Activated CD8-positive, alpha-beta memory T cell treated with anti-CD3 and anti-CD28 coated beads for 4 hours (primary cell): ENCODE results near the gene RASSF3.
"Not testable (repeated sequence)": the region's sequence is repeated elsewhere in the genome, so short reads cannot be mapped to it uniquely, and the experiment has no call there.

Experiments used
- DNase-seq, 2 donors: peaks; one replicate each; pipeline ENCODE4 v3.0.0-alpha.2; 2020; ENCODE audit warnings: low read depth in 2 of 2

The RASSF3 gene

GRCh38 chr12:64690236-64690635 lies 79.9 kb downstream of the RASSF3 start:
- not testable (repeated sequence) for DNase-seq

GRCh38 chr12:64691227-64691794 lies 81.0 kb downstream of the RASSF3 start:
- DNase-seq: no peak

- DNase-seq: no peak
Observed at GRCh38 chr12:64691795-64692583, 81.7 kb downstream of the RASSF3 start.

GRCh38 chr12:64694130-64695040 lies 84.1 kb downstream of the RASSF3 start:
- no peak for DNase-seq

GRCh38 chr12:64695550-64695949 lies 85.3 kb downstream of the RASSF3 start:
- no peak for DNase-seq

- no peak for DNase-seq
Observed at GRCh38 chr12:64696080-64696741, 85.9 kb downstream of the RASSF3 start.

GRCh38 chr12:64699504-64700115 lies 89.3 kb downstream of the RASSF3 start:
- no peak for DNase-seq

- DNase-seq: no peak
Observed at GRCh38 chr12:64700532-64700931, 90.2 kb downstream of the RASSF3 start.

GRCh38 chr12:64701283-64701682 lies 91.0 kb downstream of the RASSF3 start:
- no peak for DNase-seq

GRCh38 chr12:64706306-64706705 lies 96.0 kb downstream of the RASSF3 start:
- DNase-seq: no peak

GRCh38 chr12:64706857-64707256 lies 96.6 kb downstream of the RASSF3 start:
- DNase-seq: no peak

- DNase-seq: no peak
Observed at GRCh38 chr12:64707362-64707761, 97.1 kb downstream of the RASSF3 start.

- no peak for DNase-seq
Observed at GRCh38 chr12:64707926-64708325, 97.6 kb downstream of the RASSF3 start.

GRCh38 chr12:64709429-64709828 lies 99.1 kb downstream of the RASSF3 start:
- DNase-seq: no peak

- DNase-seq: no peak
Observed at GRCh38 chr12:64713376-64713775, 103.1 kb downstream of the RASSF3 start.

GRCh38 chr12:64714551-64714968 lies 104.3 kb downstream of the RASSF3 start:
- peak in 1 of 2 donors; percentile 15 for DNase-seq

GRCh38 chr12:64716371-64716770 lies 106.1 kb downstream of the RASSF3 start:
- DNase-seq: no peak

- DNase-seq: no peak
Observed at GRCh38 chr12:64716839-64717455, 106.7 kb downstream of the RASSF3 start.

- no peak for DNase-seq
Observed at GRCh38 chr12:64718649-64719048, 108.4 kb downstream of the RASSF3 start.

GRCh38 chr12:64720884-64721283 lies 110.6 kb downstream of the RASSF3 start:
- no peak for DNase-seq

- DNase-seq: no peak
Observed at GRCh38 chr12:64722835-64723234, 112.5 kb downstream of the RASSF3 start.
